OCI-LY7 (cell line): ENCODE results near the gene TNIK. TPM values are rescaled to one million over a fixed set of nuclear protein-coding genes. Genes with fewer than 3 reads are reported as not detected.

Experiments
- BruUV-seq: library from RNA; stranded (reverse); fragments of 400-500 nt; replicated peaks from 2 replicates; lab custom pipeline; 2021; lab: Mats Ljungman, UMichigan
- CTCF ChIA-PET: fragments of 300-600 bp; sonication (Branson Sonifier 250); formaldehyde crosslinking; loops from one replicate; lab custom pipeline; 2022; ENCODE audit warnings: antibody characterized with exemption; ENCODE audit not compliant: unreplicated experiment; lab: Charles Lee
- POLR2A ChIA-PET: fragments of 300-600 bp; sonication (Branson Sonifier 250); formaldehyde crosslinking; loops from one replicate; lab custom pipeline; 2022; ENCODE audit warnings: antibody characterized with exemption; lab: Charles Lee
- DNase-seq: peaks from one replicate; pipeline ENCODE4 v3.0.0-alpha.2; 2015; ENCODE audit warnings: low spot score
- H2AFZ ChIP-seq: fragments of 200-600 bp; sonication (generic), shearing (Covaris generic); 2 replicates; pipeline ENCODE4 v1.6.1; 2014; ENCODE audit warnings: mild to moderate bottlenecking, antibody characterized with exemption, low read length, moderate library complexity
- H3K27ac ChIP-seq: fragments of 200-600 bp; sonication (generic); 2 replicates; pipeline ENCODE4 v1.5.1; 2014; ENCODE audit warnings: mixed run types, low read depth, mild to moderate bottlenecking, moderate library complexity, low read length, inconsistent platforms; ENCODE audit not compliant: poor library complexity, severe bottlenecking
- H3K36me3 ChIP-seq: fragments of 200-600 bp; sonication (generic); 2 replicates; pipeline ENCODE4 v1.6.1; 2014; ENCODE audit warnings: mild to moderate bottlenecking, antibody characterized with exemption, low read length, moderate library complexity, mixed read lengths; ENCODE audit not compliant: insufficient read depth
- H3K4me1 ChIP-seq: fragments of 200-600 bp; sonication (generic); 2 replicates; pipeline ENCODE4 v1.5.1; 2014; ENCODE audit warnings: mild to moderate bottlenecking, low read length; ENCODE audit not compliant: insufficient read depth, poor library complexity, severe bottlenecking
- H3K4me2 ChIP-seq: fragments of 200-600 bp; sonication (generic); 2 replicates; pipeline ENCODE4 v1.6.1; 2014; ENCODE audit warnings: mild to moderate bottlenecking, low read length
- H3K4me3 ChIP-seq: fragments of 200-600 bp; sonication (generic); 2 replicates; pipeline ENCODE4 v1.5.1; 2014; ENCODE audit warnings: mild to moderate bottlenecking, low read depth, low read length; ENCODE audit not compliant: poor library complexity, severe bottlenecking
- H3K79me2 ChIP-seq: fragments of 200-600 bp; sonication (generic); 2 replicates; pipeline ENCODE4 v1.6.1; 2016; ENCODE audit warnings: low read depth, mild to moderate bottlenecking, low read length, moderate library complexity, mixed read lengths; ENCODE audit not compliant: insufficient read depth
- H3K9me2 ChIP-seq: fragments of 200-600 bp; sonication (generic); 2 replicates; pipeline ENCODE4 v1.6.1; 2016; ENCODE audit warnings: mild to moderate bottlenecking, low read length, mixed read lengths; ENCODE audit not compliant: insufficient read depth
- H3K9me3 ChIP-seq: fragments of 200-600 bp; sonication (generic); 2 replicates; pipeline ENCODE4 v1.6.1; 2014; ENCODE audit warnings: mild to moderate bottlenecking, mixed run types, low read length, mixed read lengths
- H4K20me1 ChIP-seq: fragments of 200-600 bp; sonication (generic); 2 replicates; pipeline ENCODE4 v1.6.1; 2014; ENCODE audit warnings: mild to moderate bottlenecking, antibody characterized with exemption, low read length, moderate library complexity, mixed read lengths; ENCODE audit not compliant: insufficient read depth
- CTCF ChIP-seq: fragments of 200-600 bp; sonication (generic); conservative IDR thresholded peaks from 2 replicates; pipeline ENCODE4 v1.5.1; 2014; ENCODE audit warnings: mild to moderate bottlenecking, antibody characterized with exemption, low read length, moderate library complexity, mixed read lengths
- EZH2phosphoT487 ChIP-seq: fragments of 200-600 bp; sonication (generic); IDR thresholded peaks from 2 replicates; pipeline ENCODE4 v1.6.1; 2018; ENCODE audit warnings: low read depth, borderline replicate concordance, mild to moderate bottlenecking, mixed run types, antibody characterized with exemption, low read length, moderate library complexity, mixed read lengths
- intact Hi-C: fragments of 100-400 bp; cut with micrococcal nuclease; formaldehyde crosslinking; loops from one replicate; pipeline ENCODE4 v1.10.0; 2022; ENCODE audit not compliant: unreplicated experiment
- total RNA-seq, 2 experiments: library from RNA; depleted of rRNA in 1 of 2; stranded (reverse); fragments of >200 nt in 1 of 2; shearing (Covaris generic) in 1 of 2; gene quantifications; 2 replicates each; pipeline ENCODE4 v1.2.3, GENCODE V29; 2014 to 2022

The TNIK gene
- total RNA-seq, 2 experiments from 2014 or later = not detected

GRCh38 chr3:171349392-171349791 is 110.8 kb downstream of the TNIK start:
- ChIA-PET POLR2A (interaction anchor here (0.7 to 1.1 kb wide), 3 partner anchors 18 to 757 kb away, joined by 3 to 4 read pairs (median 4); no protein-coding TSS in a partner anchor), CTCF (no interaction called here)
- Histone ChIP-seq H3K9me3 (no peaks in the 10 kb centered on the region), H3K9me2 (no peaks in the 10 kb centered on the region), H3K27ac (no peak overlapping the region), H3K79me2 (no peaks in the 10 kb centered on the region), H4K20me1 (no peaks in the 10 kb centered on the region), H3K4me3 (no peak overlapping the region), H2AFZ (no peak overlapping the region), H3K4me2 (no peak overlapping the region), H3K4me1 (no peaks in the 10 kb centered on the region), H3K36me3 (no peaks in the 10 kb centered on the region)
- no TSS peak for BruUV-seq
- TF ChIP-seq CTCF = no peak
- TF ChIP-seq EZH2phosphoT487 = no peak
- intact Hi-C loops = no loop called here
- no peak for DNase-seq

GRCh38 chr3:171348121-171348520 is 112.1 kb downstream of the TNIK start:
- H3K36me3 ChIP-seq = no peaks in the 10 kb centered on the region
- no TSS peak for BruUV-seq
- H3K4me1 ChIP-seq = no peaks in the 10 kb centered on the region
- ChIA-PET POLR2A (no interaction called here), CTCF (no interaction called here)
- H2AFZ ChIP-seq = no peak overlapping the region
- no peaks in the 10 kb centered on the region for H4K20me1 ChIP-seq
- no peak for TF ChIP-seq CTCF
- no peak for TF ChIP-seq EZH2phosphoT487
- no peak overlapping the region for H3K4me2 ChIP-seq
- H3K9me3 ChIP-seq = no peaks in the 10 kb centered on the region
- DNase-seq = no peak
- H3K27ac ChIP-seq = no peak overlapping the region
- H3K4me3 ChIP-seq = no peak overlapping the region
- H3K79me2 ChIP-seq = no peaks in the 10 kb centered on the region
- intact Hi-C loops = no loop called here
- H3K9me2 ChIP-seq = no peaks in the 10 kb centered on the region

DNA sequence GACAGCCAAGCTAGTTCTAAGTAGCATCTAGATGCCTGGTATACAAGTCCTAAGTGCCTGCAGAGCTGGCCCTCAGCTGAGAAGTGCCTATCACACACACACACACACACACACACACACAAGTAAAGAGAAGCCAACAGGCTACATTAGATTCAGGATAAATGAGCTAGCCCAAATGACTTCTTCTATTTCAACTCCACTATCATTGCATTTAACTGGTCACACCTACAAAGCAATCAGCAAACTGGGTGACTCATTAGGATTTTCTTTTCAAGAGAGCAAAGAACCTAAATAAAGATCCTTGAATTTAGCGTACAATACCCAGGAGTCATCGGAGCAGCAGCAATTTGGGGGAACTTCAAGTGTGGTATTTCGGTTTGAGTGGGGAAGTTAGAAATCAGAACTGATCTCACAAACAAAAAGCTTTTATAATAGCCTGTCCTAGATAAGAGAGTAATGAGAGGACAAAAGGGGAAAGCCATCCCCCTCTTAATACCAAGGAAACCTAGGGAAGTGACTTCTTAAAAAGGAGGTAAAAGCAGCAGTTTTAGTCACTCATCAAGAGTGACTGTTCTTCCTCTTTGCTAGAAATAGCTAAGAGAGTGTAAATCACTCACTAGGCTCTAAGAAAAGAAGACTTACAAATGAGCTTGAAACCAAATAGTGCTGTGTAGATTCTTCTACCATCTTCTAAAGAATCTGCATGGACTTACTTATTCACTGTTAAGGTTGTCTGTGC is 112.7 kb downstream of the TNIK start:
- Histone ChIP-seq H3K4me3 (no peak overlapping the region), H3K9me3 (no peaks in the 10 kb centered on the region), H2AFZ (no peak overlapping the region), H4K20me1 (no peaks in the 10 kb centered on the region), H3K4me1 (no peaks in the 10 kb centered on the region), H3K9me2 (no peaks in the 10 kb centered on the region), H3K36me3 (no peaks in the 10 kb centered on the region), H3K27ac (no peak overlapping the region), H3K4me2 (no peak overlapping the region), H3K79me2 (no peaks in the 10 kb centered on the region)
- no peak for DNase-seq
- ChIA-PET POLR2A (interaction anchor here (0.6 kb wide), 2 partner anchors 1199 to 1682 kb away, joined by 3 to 4 read pairs; no protein-coding TSS in a partner anchor), CTCF (no interaction called here)
- BruUV-seq = no TSS peak
- TF ChIP-seq EZH2phosphoT487 (no peak), CTCF (no peak)
- intact Hi-C loops = no loop called here
